DMS153 (cell line): Measurements from ENCODE around the gene ARMC9.

Experiments used
- DNase-seq: peaks from one replicate; lab custom pipeline; 2025; lab: John Stamatoyannopoulos, UW

The ARMC9 gene

DNA sequence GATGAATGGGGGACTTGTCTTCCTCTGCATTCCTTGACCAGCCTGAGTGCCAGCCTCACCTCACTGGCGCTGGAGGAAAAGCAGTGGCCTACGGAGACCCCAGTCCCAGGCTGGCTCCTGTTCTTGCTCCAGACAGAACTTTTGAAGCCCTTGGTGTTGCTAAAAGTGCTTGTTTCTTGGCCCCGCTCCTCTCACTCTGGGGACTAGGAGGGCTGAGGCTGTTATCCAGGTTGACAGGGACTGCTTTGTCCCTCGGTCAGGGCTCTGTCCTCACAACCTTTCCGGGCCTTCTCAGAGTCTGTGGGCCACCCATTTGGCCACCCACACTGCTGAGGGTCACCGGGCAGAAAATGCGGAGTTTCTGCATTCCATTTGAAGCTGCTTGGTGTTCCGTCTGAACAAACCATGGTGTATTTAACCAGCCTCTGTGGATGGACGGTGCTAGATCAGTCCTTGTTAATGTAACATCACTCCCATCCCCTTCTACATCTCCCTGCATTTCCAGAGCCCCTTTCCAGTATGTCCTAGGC, 222.7 kb downstream of the ARMC9 start:
- DNase-seq = no peak

DNA sequence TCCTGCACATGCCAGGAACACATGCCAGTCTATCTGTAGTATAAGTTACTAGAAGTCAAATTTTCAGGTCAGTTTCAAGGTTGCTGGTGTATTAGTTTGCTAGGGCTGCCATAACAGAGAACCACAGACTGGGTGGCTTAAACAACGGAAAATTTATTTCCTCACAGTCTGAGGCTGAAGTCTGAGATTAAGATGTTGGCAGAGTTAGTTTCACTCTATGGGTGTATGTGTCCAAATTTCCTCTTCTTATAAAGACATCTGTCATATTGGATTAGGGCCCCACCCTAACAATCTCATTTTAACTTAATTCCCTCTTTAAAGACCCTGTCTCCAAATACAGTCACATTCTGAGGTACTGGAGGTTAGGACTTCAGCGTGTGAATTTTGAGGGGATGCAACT, 223.6 kb downstream of the ARMC9 start:
- DNase-seq = no peak

DNA sequence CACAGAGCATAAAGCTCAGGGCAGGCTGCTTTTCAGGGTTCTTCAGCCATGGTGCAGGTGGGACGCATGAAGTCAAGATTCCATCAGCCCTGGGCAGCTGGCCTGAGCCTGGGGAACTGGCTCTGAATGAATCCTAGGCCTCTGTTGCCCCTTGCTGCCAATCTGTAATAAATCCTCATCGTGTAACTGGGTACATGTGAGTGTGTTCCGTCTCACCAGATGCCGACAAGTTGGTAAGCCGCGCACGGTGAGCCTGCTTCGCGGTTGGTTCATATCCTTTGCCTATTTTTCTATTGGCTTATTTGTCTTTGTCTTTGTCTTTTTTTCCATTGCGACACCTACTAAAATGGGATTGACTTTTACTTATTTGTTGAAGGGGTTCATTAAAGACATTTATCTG, 224.7 kb downstream of the ARMC9 start:
- no peak for DNase-seq
